Natural killer cell (primary cell): ENCODE measurements around the gene PSMB11. TPM values are rescaled to one million over a fixed set of nuclear protein-coding genes. Genes with fewer than 3 reads are reported as not detected.

ENCODE experiments used
- ATAC-seq, 3 donors: fragments of 150-1000 bp in 2 of 3; fragments of 200-7000 bp in 1 of 3; cut with Tn5 transposase; 1 replicate in 1 of 3; 2 replicates in 2 of 3; pipeline ENCODE4 v1.10.0; 2021; ENCODE audit warnings: mild to moderate bottlenecking in 2 of 3, moderate library complexity in 2 of 3
- DNase-seq, 2 donors: peaks; one replicate each; pipeline versions ENCODE4 v3.0.0 to v3.0.0-alpha.2; 2013 to 2021; ENCODE audit warnings: mixed read lengths in 1 of 2
- H3K27ac ChIP-seq: one replicate; pipeline ENCODE4 v1.5.1; 2013; ENCODE audit warnings: mild to moderate bottlenecking, low read length
- H3K27me3 ChIP-seq: one replicate; pipeline ENCODE4 v1.6.1; 2013; ENCODE audit warnings: low read length; ENCODE audit not compliant: control insufficient read depth, insufficient read depth
- H3K36me3 ChIP-seq: one replicate; pipeline ENCODE4 v1.6.1; 2013; ENCODE audit warnings: low read length; ENCODE audit not compliant: control insufficient read depth, insufficient read depth
- H3K4me1 ChIP-seq: one replicate; pipeline ENCODE4 v1.6.1; 2013; ENCODE audit warnings: low read length; ENCODE audit not compliant: control insufficient read depth, insufficient read depth
- H3K4me3 ChIP-seq: one replicate; pipeline ENCODE4 v1.5.1; 2013; ENCODE audit warnings: low read length
- H3K9me3 ChIP-seq: one replicate; pipeline ENCODE4 v1.6.1; 2013; ENCODE audit warnings: low read length; ENCODE audit not compliant: control insufficient read depth, insufficient read depth
- H3K27ac Mint-ChIP-seq, 2 donors: one replicate each; pipeline ENCODE4 v1.8.0; 2022; ENCODE audit warnings: mild to moderate bottlenecking in 2 of 2, mixed read lengths in 2 of 2, moderate library complexity in 1 of 2
- H3K27me3 Mint-ChIP-seq, 2 donors: one replicate each; pipeline ENCODE4 v1.8.0; 2022; ENCODE audit warnings: low read depth in 2 of 2, mixed read lengths in 2 of 2
- H3K36me3 Mint-ChIP-seq: one replicate; pipeline ENCODE4 v1.8.0; 2022; ENCODE audit warnings: mixed read lengths
- H3K4me1 Mint-ChIP-seq, 2 donors: one replicate each; pipeline ENCODE4 v1.8.0; 2022; ENCODE audit warnings: mixed read lengths in 2 of 2
- H3K4me3 Mint-ChIP-seq: one replicate; pipeline ENCODE4 v1.8.0; 2022; ENCODE audit warnings: mild to moderate bottlenecking, moderate library complexity, mixed read lengths
- H3K9me3 Mint-ChIP-seq, 2 donors: one replicate each; pipeline ENCODE4 v1.8.0; 2022; ENCODE audit warnings: mixed read lengths in 2 of 2
- whole genome bisulfite sequencing: methylation state at CpG from one replicate; pipeline ENCODE4 v1.1.7; 2013; ENCODE audit warnings: missing lambda C conversion rate; ENCODE audit not compliant: insufficient coverage; 5-methylcytosine and 5-hydroxymethylcytosine counted together
- intact Hi-C: fragments of 100-400 bp; cut with micrococcal nuclease; formaldehyde crosslinking; loops from one replicate; pipeline ENCODE4 v1.14.2; 2022
- total RNA-seq, 4 donors: library from RNA; stranded (reverse); fragments of 120-200 nt in 1 of 4; gene quantifications; one replicate each; pipeline versions ENCODE4 v1.2.3 to v1.2.4, GENCODE V29; 2013 to 2022
- TF ChIP-seq, protein P1 (sequence below): fragments of 200-600 bp; IDR thresholded peaks from one replicate; pipeline ENCODE4 v1.8.0; 2022; ENCODE audit warnings: antibody characterized with exemption

The PSMB11 gene
- total RNA-seq, 3 donors from 2014 or later (not counting 1 experiment from before 2014, with no cell fraction given): not detected

DNA sequence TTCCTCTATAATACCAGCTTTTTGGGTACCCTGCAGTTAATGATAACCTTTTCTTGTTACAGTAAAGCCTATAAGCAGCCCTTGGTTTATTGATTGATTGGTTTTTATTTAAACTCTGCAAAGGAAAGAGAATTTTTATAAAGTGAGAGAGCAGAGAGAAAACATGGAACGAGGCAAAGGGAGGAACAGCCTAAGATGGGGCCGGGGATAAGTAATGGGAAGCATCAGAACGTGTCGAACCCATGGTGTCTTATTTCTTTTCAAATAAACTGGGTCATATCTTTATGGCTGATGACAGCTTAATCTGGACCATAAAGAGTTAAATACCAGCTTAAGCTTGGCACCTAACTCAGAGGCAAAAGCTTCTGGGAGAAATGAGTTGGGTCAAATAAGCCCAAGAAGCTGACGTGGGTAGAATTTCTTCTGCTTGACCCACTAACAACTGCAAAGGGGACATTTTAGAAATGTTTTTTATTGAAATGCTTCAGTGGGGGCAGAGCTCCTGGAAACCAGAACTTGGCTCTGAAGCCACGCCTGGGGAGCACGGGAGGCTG, 20.0 kb upstream of the PSMB11 start:
- H3K27me3 ChIP-seq: no peaks in the 10 kb centered on the region
- H3K4me1 ChIP-seq: no peaks in the 10 kb centered on the region
- intact Hi-C loops: no loop called here
- Mint-ChIP-seq H3K36me3 (peaks cover 13% of the 10 kb centered on the region), H3K9me3 (no peaks in the 10 kb centered on the region), H3K27ac (no peak overlapping the region), H3K27me3 (no peaks in the 10 kb centered on the region), H3K4me1 (peaks cover 5 to 13% of the 10 kb centered on the region in 2 donors), H3K4me3 (no peak overlapping the region)
- DNase-seq (no peak), ATAC-seq (no peak)
- WGBS: 86% methylated on average over 7 of the region's 7 CpGs
- no peaks in the 10 kb centered on the region for H3K9me3 ChIP-seq
- TF ChIP-seq, protein P1, sequence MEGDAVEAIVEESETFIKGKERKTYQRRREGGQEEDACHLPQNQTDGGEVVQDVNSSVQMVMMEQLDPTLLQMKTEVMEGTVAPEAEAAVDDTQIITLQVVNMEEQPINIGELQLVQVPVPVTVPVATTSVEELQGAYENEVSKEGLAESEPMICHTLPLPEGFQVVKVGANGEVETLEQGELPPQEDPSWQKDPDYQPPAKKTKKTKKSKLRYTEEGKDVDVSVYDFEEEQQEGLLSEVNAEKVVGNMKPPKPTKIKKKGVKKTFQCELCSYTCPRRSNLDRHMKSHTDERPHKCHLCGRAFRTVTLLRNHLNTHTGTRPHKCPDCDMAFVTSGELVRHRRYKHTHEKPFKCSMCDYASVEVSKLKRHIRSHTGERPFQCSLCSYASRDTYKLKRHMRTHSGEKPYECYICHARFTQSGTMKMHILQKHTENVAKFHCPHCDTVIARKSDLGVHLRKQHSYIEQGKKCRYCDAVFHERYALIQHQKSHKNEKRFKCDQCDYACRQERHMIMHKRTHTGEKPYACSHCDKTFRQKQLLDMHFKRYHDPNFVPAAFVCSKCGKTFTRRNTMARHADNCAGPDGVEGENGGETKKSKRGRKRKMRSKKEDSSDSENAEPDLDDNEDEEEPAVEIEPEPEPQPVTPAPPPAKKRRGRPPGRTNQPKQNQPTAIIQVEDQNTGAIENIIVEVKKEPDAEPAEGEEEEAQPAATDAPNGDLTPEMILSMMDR: no peak
- peaks cover 12% of the 10 kb centered on the region for H3K36me3 ChIP-seq
- H3K27ac ChIP-seq: no peak overlapping the region
- H3K4me3 ChIP-seq: no peak overlapping the region

DNA sequence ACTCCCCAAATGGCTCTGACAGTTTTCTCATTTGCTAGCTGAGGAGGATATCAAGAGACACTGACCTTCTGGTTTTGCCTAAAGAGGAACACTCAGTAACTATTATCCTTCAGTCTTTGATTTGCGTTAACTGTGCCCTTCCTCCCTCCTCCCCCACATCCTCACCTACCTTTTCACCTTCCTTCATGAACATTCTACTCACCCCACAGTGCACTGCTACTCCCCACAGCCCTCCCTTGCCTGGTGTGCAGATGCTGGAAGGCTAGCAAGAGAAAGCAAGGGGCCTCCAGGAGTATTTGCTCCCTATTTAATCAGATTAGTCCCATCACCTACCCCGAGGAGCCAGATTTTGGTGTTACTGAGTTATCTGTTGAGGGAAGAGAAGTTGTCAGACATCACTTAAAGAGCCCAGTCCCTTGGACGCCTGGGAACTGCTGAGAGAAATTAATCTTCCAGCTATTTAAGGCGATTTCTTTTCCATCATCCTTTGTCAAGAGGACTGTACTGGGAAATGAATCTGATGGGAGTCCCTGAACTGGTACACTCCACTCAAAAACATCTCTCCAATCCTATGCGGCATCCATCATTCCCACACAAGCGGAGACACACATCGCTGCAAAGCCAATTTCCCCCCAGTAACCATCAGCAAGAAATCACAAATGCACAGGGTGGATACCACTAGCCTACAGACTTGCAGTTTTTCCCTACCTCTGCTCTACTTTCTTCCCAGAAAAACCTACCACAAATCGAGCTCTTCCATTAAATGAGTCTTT, 18.8 kb upstream of the PSMB11 start:
- H3K27ac Mint-ChIP-seq: peak overlapping the region in 1 of 2 donors; percentile 13
- 91% methylated on average over 7 of the region's 8 CpGs for WGBS
- Histone ChIP-seq H3K27ac (no peak overlapping the region), H3K27me3 (no peaks in the 10 kb centered on the region), H3K4me1 (no peaks in the 10 kb centered on the region), H3K9me3 (no peaks in the 10 kb centered on the region), H3K36me3 (peaks cover 17% of the 10 kb centered on the region), H3K4me3 (no peak overlapping the region)
- H3K27me3 Mint-ChIP-seq: no peaks in the 10 kb centered on the region
- H3K4me3 Mint-ChIP-seq: no peak overlapping the region
- H3K4me1 Mint-ChIP-seq: peaks cover 10 to 13% of the 10 kb centered on the region in 2 donors
- no peak for ATAC-seq
- DNase-seq: peak in 1 of 2 donors; percentile 35
- intact Hi-C loops: no loop called here
- no peaks in the 10 kb centered on the region for H3K9me3 Mint-ChIP-seq
- TF ChIP-seq, protein P1: no peak
- peaks cover 13% of the 10 kb centered on the region for H3K36me3 Mint-ChIP-seq

DNA sequence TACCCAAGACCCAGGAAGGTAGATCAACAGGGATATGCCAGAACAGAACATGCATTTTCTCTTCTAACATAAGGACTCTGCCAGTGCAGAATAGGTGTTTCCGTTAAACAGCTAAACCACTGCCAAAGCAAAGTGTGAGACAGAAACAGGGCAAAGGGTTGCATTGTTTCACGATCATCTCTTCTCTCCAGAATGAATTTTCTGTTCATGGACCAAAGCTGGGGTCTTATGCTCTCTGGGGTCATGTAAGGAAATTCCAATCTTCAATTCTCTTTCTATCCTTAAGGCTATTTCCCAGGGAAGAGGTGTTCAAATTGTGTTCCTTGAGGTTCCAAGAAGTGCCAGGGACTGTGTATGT, 18.2 kb upstream of the PSMB11 start:
- Mint-ChIP-seq H3K4me1 (peaks cover 13 to 15% of the 10 kb centered on the region in 2 donors), H3K4me3 (no peak overlapping the region), H3K27ac (no peak overlapping the region), H3K27me3 (no peaks in the 10 kb centered on the region), H3K36me3 (peaks cover 13% of the 10 kb centered on the region), H3K9me3 (no peaks in the 10 kb centered on the region)
- 89% methylated on average over 2 of the region's 2 CpGs for WGBS
- no peak overlapping the region for H3K27ac ChIP-seq
- no peak overlapping the region for H3K4me3 ChIP-seq
- no peaks in the 10 kb centered on the region for H3K9me3 ChIP-seq
- H3K4me1 ChIP-seq: no peaks in the 10 kb centered on the region
- intact Hi-C loops: no loop called here
- peaks cover 20% of the 10 kb centered on the region for H3K36me3 ChIP-seq
- no peak for DNase-seq
- no peak for ATAC-seq
- no peaks in the 10 kb centered on the region for H3K27me3 ChIP-seq
- TF ChIP-seq, protein P1: no peak
